Right lobe of liver (tissue), 6 donors: ENCODE measurements around the gene TCEAL1. TPM values are rescaled to one million over a fixed set of nuclear protein-coding genes. Genes with fewer than 3 reads are reported as not detected.
"Not testable (repeated sequence)": the region's sequence is repeated elsewhere in the genome, so short reads cannot be mapped to it uniquely, and the experiment has no call there.

Source experiments
- ATAC-seq, 4 donors: fragments of 200-7000 bp; cut with Tn5 transposase; one replicate each; pipeline ENCODE4 v1.9.1; 2020; ENCODE audit warnings: mild to moderate bottlenecking in 4 of 4, moderate library complexity in 4 of 4
- DNase-seq, 3 donors: peaks; one replicate each; pipeline ENCODE4 v3.0.0-alpha.2; 2020
- H3K27ac ChIP-seq, 3 donors: fragments of 200-600 bp; one replicate each; pipeline ENCODE4 v1.8.0; 2022
- H3K27me3 ChIP-seq, 2 donors: fragments of 200-600 bp; one replicate each; pipeline ENCODE4 v1.8.0; 2022
- H3K36me3 ChIP-seq, 4 donors: fragments of 200-600 bp; sonication (generic) in 1 of 4; one replicate each; pipeline versions ENCODE4 v1.5.1 to v1.8.0; 2017 to 2022; ENCODE audit warnings: control low read depth in 1 of 4
- H3K4me1 ChIP-seq, 4 donors: fragments of 200-600 bp; sonication (generic) in 1 of 4; one replicate each; pipeline versions ENCODE4 v1.5.1 to v1.8.0; 2017 to 2022; ENCODE audit warnings: control low read depth in 1 of 4
- H3K4me3 ChIP-seq, 3 donors: fragments of 200-600 bp; one replicate each; pipeline ENCODE4 v1.8.0; 2022
- H3K9me3 ChIP-seq, 4 donors: fragments of 200-600 bp; sonication (generic) in 1 of 4; one replicate each; pipeline versions ENCODE4 v1.5.1 to v1.8.0; 2017 to 2022; ENCODE audit warnings: control low read depth in 1 of 4
- CTCF ChIP-seq, 4 donors: fragments of 200-600 bp in 3 of 4; fragments of 450-650 bp in 1 of 4; IDR thresholded peaks; one replicate each; pipeline versions ENCODE4 v1.5.1 to v1.8.0; 2016 to 2022; ENCODE audit warnings: antibody characterized with exemption in 4 of 4, mild to moderate bottlenecking in 2 of 4
- POLR2A ChIP-seq: fragments of 450-650 bp; IDR thresholded peaks from one replicate; pipeline ENCODE4 v1.6.1; 2017; ENCODE audit warnings: antibody characterized with exemption, mild to moderate bottlenecking
- WGBS: methylation state at CpG from one replicate; pipeline ENCODE4 v1.1.6; 2018; ENCODE audit warnings: low coverage, low lambda C conversion rate; ENCODE audit not compliant: insufficient coverage; ENCODE audit errors: missing lambda C conversion rate; 5-methylcytosine and 5-hydroxymethylcytosine counted together
- intact Hi-C, 2 donors: fragments of 100-400 bp; cut with DNase I; formaldehyde crosslinking; loops; one replicate each; pipeline versions ENCODE4 v1.11.2 to v1.14.1; 2022
- total RNA-seq, 6 experiments: library from RNA; depleted of rRNA in 2 of 6; stranded (reverse); fragments of >200 nt in 2 of 6; fragmentation: NEBNext Ultra II Directional in 3 of 6; extraction: Animal tissue kit (Norgen Biotek cat#: 25700) in 3 of 6; gene quantifications; one replicate each; pipeline versions ENCODE4 v1.1.0 to v1.2.4, GENCODE V29; 2016 to 2023
- donor health status: DM: no; HTN: yes; CAD: no.
- donor health status: DM: no; HTN: no; CAD: no.
- donor health status: DM: no; HTN: no; CAD: no.
- donor health status: DM: no; HTN: yes; CAD: no.
- donor health status: DM: no; HTN: yes; CAD: no.

Gene TCEAL1
- total RNA-seq, 6 experiments from 2014 or later, result 5.6 to 14.6 (median 7.8) TPM

- Histone ChIP-seq H3K27ac (no peak overlapping the region), H3K4me1 (no peaks in the 10 kb centered on the region), H3K4me3 (no peak overlapping the region), H3K9me3 (no peaks in the 10 kb centered on the region), H3K27me3 (no peaks in the 10 kb centered on the region), H3K36me3 (no peaks in the 10 kb centered on the region)
- DNase-seq (no peak), ATAC-seq (no peak)
- intact Hi-C loops, result no loop called here
- TF ChIP-seq POLR2A (no peak), CTCF (IDR thresholded peaks at IDR 0.05) (no peak)
- WGBS, result 32% methylated on average over 3 of the region's 4 CpGs
Observed at GRCh38 chrX:103640401-103641155, 11.8 kb downstream of the TCEAL1 start.

GRCh38 chrX:103644125-103644524 lies 15.3 kb downstream of the TCEAL1 start:
- TF ChIP-seq CTCF (IDR thresholded peaks at IDR 0.05), result no peak
- TF ChIP-seq POLR2A, result no peak
- Histone ChIP-seq H3K4me1 (no peaks in the 10 kb centered on the region), H3K27ac (no peak overlapping the region), H3K4me3 (no peak overlapping the region), H3K36me3 (no peaks in the 10 kb centered on the region), H3K27me3 (no peaks in the 10 kb centered on the region), H3K9me3 (no peaks in the 10 kb centered on the region)
- whole genome bisulfite sequencing, result 27% methylated on average over 1 of the region's 1 CpG
- DNase-seq (no peak), ATAC-seq (no peak)
- intact Hi-C loops, result no loop called here

- intact Hi-C loops, result no loop called here
- Histone ChIP-seq H3K27ac (no peak overlapping the region), H3K36me3 (no peaks in the 10 kb centered on the region), H3K4me1 (no peaks in the 10 kb centered on the region), H3K4me3 (no peak overlapping the region), H3K27me3 (no peaks in the 10 kb centered on the region), H3K9me3 (no peaks in the 10 kb centered on the region)
- no peak for DNase-seq
- WGBS, result 56% methylated on average over 1 of the region's 1 CpG
- ATAC-seq, result no peak
- TF ChIP-seq CTCF (IDR thresholded peaks at IDR 0.05) (no peak), POLR2A (no peak)
Observed at GRCh38 chrX:103647630-103648029, 18.9 kb downstream of the TCEAL1 start.

- DNase-seq (no peak), ATAC-seq (no peak)
- Histone ChIP-seq H3K4me3 (no peak overlapping the region), H3K36me3 (no peaks in the 10 kb centered on the region), H3K27me3 (no peaks in the 10 kb centered on the region), H3K9me3 (no peaks in the 10 kb centered on the region), H3K27ac (no peak overlapping the region), H3K4me1 (no peaks in the 10 kb centered on the region)
- TF ChIP-seq POLR2A, result no peak
- TF ChIP-seq CTCF (IDR thresholded peaks at IDR 0.05), result no peak
- intact Hi-C loops, result no loop called here
- 72% methylated on average over 2 of the region's 2 CpGs for WGBS
Observed at GRCh38 chrX:103651151-103651773, 22.5 kb downstream of the TCEAL1 start.

GRCh38 chrX:103655230-103656000 lies 26.6 kb downstream of the TCEAL1 start:
- ATAC-seq, H3K4me1 ChIP-seq, intact Hi-C loops, H3K9me3 ChIP-seq, H3K36me3 ChIP-seq, H3K27me3 ChIP-seq, H3K27ac ChIP-seq, H3K4me3 ChIP-seq, DNase-seq: not testable (repeated sequence)
- WGBS, result 79% methylated on average over 2 of the region's 7 CpGs
